HepG2 (cell line): ENCODE data around the gene MTOR. TPM values are rescaled to one million over a fixed set of nuclear protein-coding genes. Genes with fewer than 3 reads are reported as not detected.

ENCODE experiments used
- ETV6 ChIP-seq: sonication (generic); formaldehyde crosslinking; conservative IDR thresholded peaks from 2 replicates; pipeline ENCODE4 v1.4.0; 2020; ENCODE audit warnings: missing genetic modification reagents
- HMG20B ChIP-seq: conservative IDR thresholded peaks from 2 replicates; pipeline ENCODE4 v1.6.1; 2016; ENCODE audit warnings: missing genetic modification reagents, missing compliant biosample characterization
- MAFK ChIP-seq, 2 experiments: IDR thresholded peaks in 1 of 2; conservative IDR thresholded peaks in 1 of 2; 2 replicates each; pipeline ENCODE4 v1.6.1; 2011; ENCODE audit warnings: improper control_type of control experiment in 2 of 2, low read length in 2 of 2
- MATR3 ChIP-seq: sonication (generic); formaldehyde crosslinking; IDR thresholded peaks from 2 replicates; pipeline ENCODE4 v1.4.0; 2020; ENCODE audit warnings: missing genetic modification reagents
- MIER3 ChIP-seq: IDR thresholded peaks from 2 replicates; pipeline ENCODE4 v1.6.1; 2016; ENCODE audit warnings: missing compliant biosample characterization, borderline replicate concordance
- ONECUT2 ChIP-seq: sonication (generic); formaldehyde crosslinking; IDR thresholded peaks from 2 replicates; pipeline ENCODE4 v1.4.0; 2020; ENCODE audit warnings: missing genetic modification reagents
- PRDM4 ChIP-seq: sonication (generic); formaldehyde crosslinking; IDR thresholded peaks from 2 replicates; pipeline ENCODE4 v1.9.0; 2021; ENCODE audit warnings: missing genetic modification reagents, borderline replicate concordance
- RFXAP ChIP-seq: sonication (generic); formaldehyde crosslinking; IDR thresholded peaks from 2 replicates; pipeline ENCODE4 v1.4.0; 2020; ENCODE audit warnings: missing genetic modification reagents, borderline replicate concordance
- SNRNP70 ChIP-seq: fragments of 200-400 bp; formaldehyde crosslinking; IDR thresholded peaks from 2 replicates; pipeline ENCODE4 v1.6.1; 2017; ENCODE audit warnings: mild to moderate bottlenecking, low read depth, low read length, moderate library complexity
- SOX5 ChIP-seq: IDR thresholded peaks from 2 replicates; pipeline ENCODE4 v1.6.1; 2016; ENCODE audit warnings: borderline replicate concordance
- TBL1XR1 ChIP-seq: fragments of 150-350 bp; IDR thresholded peaks from 2 replicates; pipeline ENCODE4 v1.6.1; 2014; ENCODE audit warnings: borderline replicate concordance, low read length; ENCODE audit not compliant: partially characterized antibody
- ZNF260 ChIP-seq: sonication (generic); formaldehyde crosslinking; IDR thresholded peaks from 2 replicates; pipeline ENCODE4 v1.4.0; 2020; ENCODE audit warnings: missing genetic modification reagents, low read depth, mild to moderate bottlenecking, borderline replicate concordance
- ZNF382 ChIP-seq: sonication (generic); formaldehyde crosslinking; IDR thresholded peaks from 2 replicates; pipeline ENCODE4 v1.5.0; 2020; ENCODE audit warnings: missing genetic modification reagents, mild to moderate bottlenecking, borderline replicate concordance
- ZNF557 ChIP-seq: sonication (generic); formaldehyde crosslinking; IDR thresholded peaks from 2 replicates; pipeline ENCODE4 v1.4.0; 2020; ENCODE audit warnings: missing genetic modification reagents
- ZNF720 ChIP-seq: sonication (generic); formaldehyde crosslinking; IDR thresholded peaks from 2 replicates; pipeline ENCODE4 v1.4.0; 2020; ENCODE audit warnings: missing genetic modification reagents
- ZNF747 ChIP-seq: sonication (generic); formaldehyde crosslinking; IDR thresholded peaks from 2 replicates; pipeline ENCODE4 v1.8.1; 2023; ENCODE audit warnings: missing genetic modification reagents, mild to moderate bottlenecking, borderline replicate concordance
- polyA plus RNA-seq, 8 experiments: library from polyadenylated mRNA; depleted of rRNA in 3 of 8; stranded (reverse) in 7 of 8; unstranded in 1 of 8; fragments of >200 nt; fragmentation: Illumina TruSeq in 4 of 8; extraction: Trizol in 4 of 8; gene quantifications; 2 replicates each; pipeline versions ENCODE4 v1.2.1 to v1.2.3, GENCODE V29; 2011 to 2016; ENCODE audit warnings: low read depth in 4 of 8, missing spikeins in 1 of 8, mixed read lengths in 1 of 8; ENCODE audit not compliant: insufficient read depth in 1 of 8
- total RNA-seq, 5 experiments: library from RNA; depleted of rRNA; stranded (reverse); fragments of >200 nt; fragmentation: Illumina TruSeq; extraction: Trizol; gene quantifications; 2 replicates each; pipeline ENCODE4 v1.2.3, GENCODE V29; 2016; ENCODE audit warnings: low read depth in 1 of 5
- TF ChIP-seq, protein P1 (sequence below): sonication (generic); formaldehyde crosslinking; IDR thresholded peaks from 2 replicates; pipeline ENCODE4 v1.5.1; 2020; ENCODE audit warnings: mild to moderate bottlenecking, moderate library complexity, missing genetic modification reagents
- TF ChIP-seq, protein P2 (sequence below): sonication (generic); formaldehyde crosslinking; IDR thresholded peaks from 2 replicates; pipeline ENCODE4 v1.4.0; 2020; ENCODE audit warnings: missing genetic modification reagents, mild to moderate bottlenecking, borderline replicate concordance
- TF ChIP-seq, protein P3 (sequence below): sonication (generic); formaldehyde crosslinking; IDR thresholded peaks from 2 replicates; pipeline ENCODE4 v1.4.0; 2020; ENCODE audit warnings: missing genetic modification reagents

Gene MTOR
- total and polyA plus RNA-seq, 2 of the 13 experiments (the other 11 are each of a cell fraction or from before 2014, with no cell fraction given): 24.6 to 34.6 TPM

GRCh38 chr1:11099310-11100148 is 162.8 kb downstream of the MTOR start, which contains the start of gene EXOSC10 (continued):
- peak; percentile 30; the same call in 1 of the 2 replicates for TF ChIP-seq ETV6 (CRISPR knock-in tag)
- TF ChIP-seq SNRNP70: no peak
- no peak for TF ChIP-seq ZNF382
- TF ChIP-seq RFXAP: 0 out of 2 replicates have a peak, but pooled peaks have one; percentile 43
- no peak for TF ChIP-seq SOX5
- no peak for TF ChIP-seq TBL1XR1
- TF ChIP-seq HMG20B (CRISPR knock-in tag): no peak
- TF ChIP-seq ZNF747 (CRISPR knock-in tag): no peak
- TF ChIP-seq MATR3 (CRISPR knock-in tag): no peak
- TF ChIP-seq, protein P1, sequence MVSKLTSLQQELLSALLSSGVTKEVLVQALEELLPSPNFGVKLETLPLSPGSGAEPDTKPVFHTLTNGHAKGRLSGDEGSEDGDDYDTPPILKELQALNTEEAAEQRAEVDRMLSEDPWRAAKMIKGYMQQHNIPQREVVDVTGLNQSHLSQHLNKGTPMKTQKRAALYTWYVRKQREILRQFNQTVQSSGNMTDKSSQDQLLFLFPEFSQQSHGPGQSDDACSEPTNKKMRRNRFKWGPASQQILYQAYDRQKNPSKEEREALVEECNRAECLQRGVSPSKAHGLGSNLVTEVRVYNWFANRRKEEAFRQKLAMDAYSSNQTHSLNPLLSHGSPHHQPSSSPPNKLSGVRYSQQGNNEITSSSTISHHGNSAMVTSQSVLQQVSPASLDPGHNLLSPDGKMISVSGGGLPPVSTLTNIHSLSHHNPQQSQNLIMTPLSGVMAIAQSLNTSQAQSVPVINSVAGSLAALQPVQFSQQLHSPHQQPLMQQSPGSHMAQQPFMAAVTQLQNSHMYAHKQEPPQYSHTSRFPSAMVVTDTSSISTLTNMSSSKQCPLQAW: no peak; the same call in 1 of the 2 replicates
- no peak for TF ChIP-seq ZNF260 (CRISPR knock-in tag)
- no peak; the same call in 1 of the 2 replicates for TF ChIP-seq PRDM4 (CRISPR knock-in tag)
- TF ChIP-seq, protein P2, sequence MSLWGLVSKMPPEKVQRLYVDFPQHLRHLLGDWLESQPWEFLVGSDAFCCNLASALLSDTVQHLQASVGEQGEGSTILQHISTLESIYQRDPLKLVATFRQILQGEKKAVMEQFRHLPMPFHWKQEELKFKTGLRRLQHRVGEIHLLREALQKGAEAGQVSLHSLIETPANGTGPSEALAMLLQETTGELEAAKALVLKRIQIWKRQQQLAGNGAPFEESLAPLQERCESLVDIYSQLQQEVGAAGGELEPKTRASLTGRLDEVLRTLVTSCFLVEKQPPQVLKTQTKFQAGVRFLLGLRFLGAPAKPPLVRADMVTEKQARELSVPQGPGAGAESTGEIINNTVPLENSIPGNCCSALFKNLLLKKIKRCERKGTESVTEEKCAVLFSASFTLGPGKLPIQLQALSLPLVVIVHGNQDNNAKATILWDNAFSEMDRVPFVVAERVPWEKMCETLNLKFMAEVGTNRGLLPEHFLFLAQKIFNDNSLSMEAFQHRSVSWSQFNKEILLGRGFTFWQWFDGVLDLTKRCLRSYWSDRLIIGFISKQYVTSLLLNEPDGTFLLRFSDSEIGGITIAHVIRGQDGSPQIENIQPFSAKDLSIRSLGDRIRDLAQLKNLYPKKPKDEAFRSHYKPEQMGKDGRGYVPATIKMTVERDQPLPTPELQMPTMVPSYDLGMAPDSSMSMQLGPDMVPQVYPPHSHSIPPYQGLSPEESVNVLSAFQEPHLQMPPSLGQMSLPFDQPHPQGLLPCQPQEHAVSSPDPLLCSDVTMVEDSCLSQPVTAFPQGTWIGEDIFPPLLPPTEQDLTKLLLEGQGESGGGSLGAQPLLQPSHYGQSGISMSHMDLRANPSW (CRISPR knock-in tag): no peak
- TF ChIP-seq MIER3 (CRISPR knock-in tag): 0 out of 2 replicates have a peak, but pooled peaks have one; percentile 20
- no peak for TF ChIP-seq ZNF557 (CRISPR knock-in tag)
- no peak for TF ChIP-seq MAFK (conservative IDR thresholded peaks at IDR 0.05 in 1 of 2, IDR thresholded peaks at IDR 0.05 in 1 of 2; ENCODE audit: low read length in 2 of 2)
- TF ChIP-seq ZNF720 (CRISPR knock-in tag): no peak
- no peak for TF ChIP-seq ONECUT2 (CRISPR knock-in tag)
- TF ChIP-seq, protein P3, sequence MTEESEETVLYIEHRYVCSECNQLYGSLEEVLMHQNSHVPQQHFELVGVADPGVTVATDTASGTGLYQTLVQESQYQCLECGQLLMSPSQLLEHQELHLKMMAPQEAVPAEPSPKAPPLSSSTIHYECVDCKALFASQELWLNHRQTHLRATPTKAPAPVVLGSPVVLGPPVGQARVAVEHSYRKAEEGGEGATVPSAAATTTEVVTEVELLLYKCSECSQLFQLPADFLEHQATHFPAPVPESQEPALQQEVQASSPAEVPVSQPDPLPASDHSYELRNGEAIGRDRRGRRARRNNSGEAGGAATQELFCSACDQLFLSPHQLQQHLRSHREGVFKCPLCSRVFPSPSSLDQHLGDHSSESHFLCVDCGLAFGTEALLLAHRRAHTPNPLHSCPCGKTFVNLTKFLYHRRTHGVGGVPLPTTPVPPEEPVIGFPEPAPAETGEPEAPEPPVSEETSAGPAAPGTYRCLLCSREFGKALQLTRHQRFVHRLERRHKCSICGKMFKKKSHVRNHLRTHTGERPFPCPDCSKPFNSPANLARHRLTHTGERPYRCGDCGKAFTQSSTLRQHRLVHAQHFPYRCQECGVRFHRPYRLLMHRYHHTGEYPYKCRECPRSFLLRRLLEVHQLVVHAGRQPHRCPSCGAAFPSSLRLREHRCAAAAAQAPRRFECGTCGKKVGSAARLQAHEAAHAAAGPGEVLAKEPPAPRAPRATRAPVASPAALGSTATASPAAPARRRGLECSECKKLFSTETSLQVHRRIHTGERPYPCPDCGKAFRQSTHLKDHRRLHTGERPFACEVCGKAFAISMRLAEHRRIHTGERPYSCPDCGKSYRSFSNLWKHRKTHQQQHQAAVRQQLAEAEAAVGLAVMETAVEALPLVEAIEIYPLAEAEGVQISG (CRISPR knock-in tag): peak; percentile 75
